Glomerular visceral epithelial cell (primary cell): ENCODE measurements around the gene B9D1.

Experiments used
- DNase-seq: peaks from one replicate; pipeline ENCODE4 v3.0.0-alpha.2; 2016; ENCODE audit errors: extremely low spot score

Gene B9D1

DNA sequence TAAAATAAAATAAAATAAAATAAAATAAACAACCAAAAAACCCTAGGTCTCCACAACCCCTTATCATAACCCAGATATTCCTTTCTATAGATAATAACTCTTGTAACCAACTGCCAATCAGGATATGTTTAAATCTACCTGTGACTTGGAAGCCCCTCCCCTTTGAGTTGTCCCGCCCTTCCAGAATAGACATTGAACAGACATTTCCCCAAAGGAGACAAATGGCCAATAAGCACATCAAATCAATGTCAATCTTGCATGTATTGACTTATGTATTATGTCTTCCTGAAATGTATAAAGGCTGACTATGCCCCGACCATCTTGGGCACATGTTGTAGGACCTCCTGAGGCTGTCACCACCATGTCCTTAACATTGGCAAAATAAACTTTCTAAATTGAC lies 14.3 kb upstream of the B9D1 start:
- DNase-seq: peak; percentile 21

DNA sequence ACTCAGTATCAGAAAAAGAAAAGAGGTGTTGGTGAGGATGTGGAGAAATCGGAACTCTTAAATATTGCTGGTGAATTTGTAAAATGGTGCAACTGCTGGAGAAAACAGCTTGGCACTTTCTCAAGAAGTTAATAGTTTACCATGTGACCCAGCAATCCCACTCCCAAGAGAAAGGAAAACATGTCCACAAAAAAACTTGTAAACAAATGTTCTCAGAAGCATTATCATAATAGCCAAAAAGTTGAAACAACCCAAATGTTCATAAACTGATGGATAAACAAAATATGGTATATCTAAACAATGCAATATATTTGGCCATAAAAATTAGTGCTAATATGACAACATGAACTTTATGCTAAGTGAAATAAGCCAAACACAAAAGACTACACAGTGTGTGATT lies 13.2 kb upstream of the B9D1 start:
- DNase-seq: no peak

DNA sequence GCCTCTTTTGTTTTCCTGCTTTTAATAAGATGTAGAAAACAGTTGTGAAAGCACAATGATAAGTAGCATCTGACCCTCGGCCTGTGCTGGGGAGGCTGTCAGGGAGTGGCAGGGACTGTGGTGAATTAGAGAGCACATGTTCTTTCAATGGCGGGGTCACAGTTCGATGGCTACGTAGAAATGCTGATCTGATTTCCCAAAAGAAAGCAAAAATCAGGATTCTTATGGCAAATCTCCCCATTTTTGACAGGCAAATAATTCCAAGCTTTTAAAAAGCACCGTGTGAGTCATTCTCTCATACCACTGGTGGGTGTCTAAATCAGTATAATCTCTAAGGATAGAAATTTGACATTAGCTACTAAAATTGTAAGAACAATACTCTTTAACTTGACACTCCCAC lies 11.6 kb upstream of the B9D1 start:
- DNase-seq: no peak

DNA sequence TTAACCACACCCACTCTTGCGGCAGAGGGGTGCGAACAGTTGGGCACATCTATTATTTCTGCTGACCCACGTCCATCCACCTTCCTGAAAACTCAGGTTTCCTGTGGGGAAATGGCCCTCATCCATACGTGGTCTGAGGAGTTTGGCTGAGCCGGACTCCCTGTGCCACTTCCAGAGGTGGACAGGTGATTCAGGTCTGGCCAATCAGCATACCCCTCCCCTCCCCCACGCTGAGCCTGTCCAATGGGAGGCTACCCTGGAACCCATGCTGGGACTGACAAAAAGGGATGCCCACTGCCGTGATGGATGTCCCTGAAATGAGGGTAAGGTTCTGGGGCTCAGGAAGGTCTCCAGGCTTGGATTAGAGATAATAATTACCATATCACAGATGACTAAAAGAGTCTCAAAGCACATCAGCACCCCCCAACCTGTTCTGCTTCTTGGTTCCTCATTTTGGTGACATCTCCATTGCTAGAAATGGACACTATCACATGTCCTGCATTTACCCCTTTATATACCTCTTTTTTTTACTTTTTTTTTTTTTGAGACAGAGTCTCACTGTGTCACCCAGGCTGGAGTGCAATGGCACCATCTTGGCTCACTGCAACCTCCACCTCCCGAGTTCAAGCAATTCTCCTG lies 10.5 kb upstream of the B9D1 start:
- DNase-seq: no peak

GRCh38 chr17:19372439-19372838 lies 9.9 kb upstream of the B9D1 start:
- no peak for DNase-seq

DNA sequence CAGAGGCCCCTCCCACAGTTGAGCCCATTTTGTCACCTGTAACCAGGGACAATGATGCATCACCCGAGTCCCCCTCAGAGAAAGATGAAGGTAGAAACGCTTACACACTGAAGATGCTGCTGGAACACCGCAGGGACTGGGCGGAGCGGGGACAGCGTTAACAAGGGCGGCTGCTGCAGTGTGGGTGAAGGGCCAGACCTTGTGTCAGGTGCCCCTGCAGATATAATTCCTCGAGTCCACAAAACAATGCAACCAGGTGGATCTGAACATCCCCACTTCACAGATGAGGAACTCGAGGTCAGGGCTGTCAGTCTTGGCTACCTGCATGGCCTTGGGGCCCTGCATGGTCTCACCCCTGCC lies 9.5 kb upstream of the B9D1 start:
- DNase-seq: no peak

GRCh38 chr17:19371259-19372010 lies 8.9 kb upstream of the B9D1 start:
- DNase-seq: no peak

DNA sequence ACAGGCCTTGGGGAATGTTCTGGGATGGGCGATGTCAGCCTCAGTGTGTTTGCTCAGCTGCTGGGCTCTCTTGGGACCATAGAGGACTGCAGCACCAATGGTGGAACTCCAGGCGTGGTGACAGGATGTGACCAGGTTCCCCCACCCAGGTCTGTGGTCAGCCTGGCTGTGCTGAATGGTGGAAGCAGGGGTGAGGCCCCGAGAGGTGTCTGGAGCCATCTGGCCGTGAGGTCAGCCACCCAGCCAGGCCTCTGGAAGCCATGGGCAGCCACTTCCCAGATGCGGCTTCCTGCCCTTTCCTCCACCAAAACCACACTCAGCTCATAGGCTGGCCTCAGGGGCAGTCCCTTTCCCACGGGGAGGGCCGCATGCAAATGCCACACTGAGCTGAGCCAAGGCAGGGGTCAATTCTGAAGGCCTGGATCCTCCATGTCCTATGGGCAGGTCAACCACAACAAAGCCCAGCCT lies 8.0 kb upstream of the B9D1 start:
- peak; percentile 63 for DNase-seq

GRCh38 chr17:19369846-19370492 lies 7.4 kb upstream of the B9D1 start:
- no peak for DNase-seq

DNA sequence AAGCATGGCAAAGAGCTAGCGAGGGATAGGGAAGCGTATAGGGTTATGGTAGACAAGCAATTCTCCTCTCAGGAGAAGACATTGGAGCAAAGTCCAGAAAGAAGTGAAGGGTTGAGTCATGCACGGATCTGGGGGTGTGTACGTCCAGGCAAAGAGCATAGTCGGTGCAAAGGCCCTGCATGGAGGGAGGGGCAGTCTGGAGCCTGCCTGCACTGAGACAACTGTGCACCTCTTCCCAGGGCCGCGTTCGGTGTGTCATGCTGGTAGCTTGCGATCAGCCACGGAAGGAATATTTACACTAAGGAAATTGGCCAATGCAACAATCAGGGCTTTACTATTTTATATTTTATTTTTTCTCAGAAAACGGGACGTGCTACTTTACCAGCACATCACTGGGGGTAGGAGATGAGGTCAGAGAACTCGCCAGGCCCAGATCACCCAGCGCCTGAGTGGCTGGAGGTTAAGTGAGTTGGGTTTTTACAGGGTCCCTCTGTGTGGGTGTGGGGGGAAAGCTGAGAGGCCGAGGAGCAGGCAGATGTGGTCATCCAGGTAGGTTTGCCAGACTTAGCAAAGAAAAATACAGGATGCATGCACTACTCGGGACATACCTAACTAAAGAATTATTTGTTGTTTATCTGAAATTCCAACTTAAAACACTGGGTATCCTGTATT lies 6.7 kb upstream of the B9D1 start:
- no peak for DNase-seq

- DNase-seq: no peak
Measured at GRCh38 chr17:19368229-19368628, 5.7 kb upstream of the B9D1 start.

DNA sequence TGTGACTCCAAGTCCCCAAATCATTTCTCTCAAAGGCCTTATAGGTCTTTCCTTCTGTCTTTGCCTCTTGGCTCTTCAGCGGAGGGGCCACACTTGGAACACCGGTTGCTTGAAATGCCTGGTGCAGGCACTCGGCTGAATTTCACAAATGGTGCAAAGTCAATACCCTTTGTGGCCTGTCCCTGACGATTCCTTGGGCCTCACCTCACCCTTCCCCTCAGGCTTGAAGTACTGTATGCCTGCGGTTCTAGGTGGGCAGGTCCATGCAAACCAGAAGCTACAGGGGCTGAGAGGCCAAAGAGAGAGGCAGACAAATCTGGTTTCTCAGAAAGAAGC lies 4.1 kb upstream of the B9D1 start:
- DNase-seq: no peak

DNA sequence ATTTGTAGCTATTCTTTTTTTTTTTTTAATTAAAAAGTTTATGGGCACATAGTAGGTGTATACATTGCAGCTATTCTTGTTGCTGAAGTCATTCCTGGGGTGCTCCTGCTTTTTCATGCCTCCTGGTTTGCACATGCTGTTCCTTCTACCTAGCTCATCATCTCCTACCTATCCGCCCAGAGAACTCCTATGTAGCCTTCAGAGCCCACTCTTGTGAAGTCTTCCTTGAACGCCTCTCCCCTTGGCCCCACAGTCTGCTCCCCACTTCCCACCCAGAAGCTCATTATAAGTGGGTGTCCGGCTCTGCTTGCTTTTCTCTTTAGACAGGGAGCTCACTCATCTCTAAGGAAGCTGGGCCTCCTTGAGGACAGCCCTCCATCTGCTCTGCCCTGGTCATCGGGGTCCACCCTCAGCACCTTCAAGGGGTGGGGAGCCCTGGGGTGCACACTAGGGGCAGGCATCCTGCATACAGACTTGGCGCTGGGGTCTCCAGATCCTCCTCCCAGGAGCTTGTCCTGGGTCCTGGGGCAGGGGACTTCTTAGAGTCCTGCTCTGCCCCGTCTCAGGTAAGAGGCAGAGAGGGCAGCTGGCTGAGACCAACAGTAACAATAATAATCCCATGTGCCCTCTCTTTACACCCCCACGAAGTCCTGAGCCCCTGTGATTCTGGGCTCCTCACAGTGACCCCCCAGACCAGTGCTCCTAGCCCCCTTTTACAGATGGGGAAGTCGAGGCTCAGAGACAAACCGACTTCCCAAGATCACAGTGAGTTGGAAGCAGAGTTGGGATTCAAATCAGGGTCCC lies 3.5 kb upstream of the B9D1 start:
- DNase-seq: no peak

DNA sequence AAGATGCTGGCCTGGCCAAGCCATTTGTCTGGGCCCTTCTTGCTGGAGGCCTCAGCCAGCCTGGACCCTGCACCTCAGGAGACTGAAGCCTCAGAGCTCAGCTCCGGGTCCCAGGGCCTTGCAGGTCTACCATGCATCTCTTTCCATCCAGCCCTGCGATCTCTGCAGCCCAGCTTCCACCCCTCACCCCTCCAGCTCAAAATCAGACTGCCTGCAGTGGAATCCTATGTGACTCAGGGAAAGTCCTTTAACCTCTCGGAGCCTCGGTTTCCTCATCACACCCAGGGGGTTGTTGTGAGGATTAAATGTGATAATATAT lies 2.9 kb upstream of the B9D1 start:
- no peak for DNase-seq

DNA sequence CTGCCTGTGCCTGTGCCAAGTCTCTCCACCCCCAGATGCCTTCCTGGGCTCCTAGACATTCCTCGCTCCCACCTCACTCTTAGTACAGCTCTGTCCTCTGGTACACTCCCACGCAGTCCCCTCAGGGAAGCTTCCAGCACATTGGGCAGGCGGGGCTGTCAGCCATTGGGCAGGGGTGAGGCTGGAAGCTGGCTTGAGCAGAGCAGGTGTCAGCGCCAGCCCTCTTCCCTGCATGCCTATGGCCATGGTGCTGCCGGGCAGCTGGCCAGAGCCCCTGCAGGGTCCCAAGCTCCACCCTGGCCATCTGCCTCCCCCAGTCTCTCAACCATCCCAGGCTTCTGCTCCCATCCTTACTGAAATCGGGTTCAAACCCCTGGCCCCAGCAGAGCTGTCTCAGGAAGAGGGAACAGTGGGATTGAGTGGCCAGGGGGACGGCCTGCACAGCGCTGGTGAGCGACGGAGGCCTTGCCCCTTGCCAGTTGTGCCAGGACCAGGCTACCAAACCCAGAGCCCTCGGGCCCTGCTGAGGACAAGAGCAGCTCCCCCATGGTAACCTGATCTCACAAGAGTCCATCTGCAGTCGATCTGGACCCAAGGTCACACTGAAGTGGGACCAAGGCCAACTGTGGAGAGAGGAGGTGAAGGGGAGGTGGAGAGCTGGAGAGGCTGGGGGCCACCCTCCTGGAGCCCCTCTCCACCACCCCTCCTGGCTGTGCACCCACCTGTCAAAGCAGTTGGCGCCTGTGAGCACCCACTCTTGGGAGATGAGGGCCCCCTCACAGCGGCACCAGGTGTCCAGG lies 2.4 kb upstream of the B9D1 start:
- DNase-seq: no peak

GRCh38 chr17:19363460-19364035 lies 1.0 kb upstream of the B9D1 start:
- no peak for DNase-seq

DNA sequence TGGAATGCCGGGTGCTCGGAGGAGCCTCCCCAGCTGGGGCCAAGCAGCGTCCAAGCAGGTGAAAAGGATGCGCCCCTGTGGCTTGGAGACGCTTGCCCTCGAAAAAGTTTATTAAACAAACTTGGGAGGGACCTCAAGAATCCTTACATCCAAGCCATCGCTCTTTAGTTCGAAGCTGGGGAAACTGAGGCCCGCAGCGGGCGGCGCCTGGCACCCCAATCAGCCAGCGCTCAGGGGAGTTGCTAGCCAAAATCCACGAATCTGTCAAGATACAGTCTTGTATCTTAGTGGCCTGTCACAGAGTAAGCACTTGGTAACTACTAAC lies 553 bp upstream of the B9D1 start:
- DNase-seq: no peak

- no peak for DNase-seq
Measured at GRCh38 chr17:19361944-19362276, 613 bp downstream of the B9D1 start.

GRCh38 chr17:19361326-19361725 lies 1.2 kb downstream of the B9D1 start:
- no peak for DNase-seq

DNA sequence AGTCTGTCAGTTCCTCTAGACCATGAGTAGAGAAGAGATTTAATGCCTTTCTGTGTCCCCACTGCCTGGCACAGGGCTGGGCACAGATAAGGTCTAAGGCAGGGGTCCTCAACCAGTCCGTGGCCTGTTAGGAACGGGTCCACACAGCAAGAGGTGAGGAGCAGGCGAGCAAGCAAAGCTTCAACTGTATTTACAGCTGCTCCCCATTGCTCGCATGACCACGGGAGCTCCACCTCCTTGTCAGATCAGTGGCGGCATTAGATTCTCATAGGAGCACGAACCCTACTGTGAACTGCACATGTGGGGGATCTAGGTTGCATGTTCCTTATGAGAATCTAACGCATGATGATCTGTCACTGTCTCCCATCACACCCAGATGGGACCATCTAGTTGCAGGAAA lies 1.8 kb downstream of the B9D1 start:
- DNase-seq: no peak

GRCh38 chr17:19359856-19360255 lies 2.7 kb downstream of the B9D1 start:
- no peak for DNase-seq
